Activated CD4-positive, alpha-beta memory T cell treated with anti-CD3 and anti-CD28 coated beads for 36 hours (primary cell): ENCODE data around the gene SNX8. TPM values are rescaled to one million over a fixed set of nuclear protein-coding genes. Genes with fewer than 3 reads are reported as not detected.
"Not testable (repeated sequence)": the region's sequence is repeated elsewhere in the genome, so short reads cannot be mapped to it uniquely, and the experiment has no call there.

Experiments
- CTCF ChIA-PET: fragments of 350-600 bp; sonication (Branson Sonifier 250); formaldehyde crosslinking; loops from one replicate; lab custom pipeline; 2021; ENCODE audit warnings: antibody characterized with exemption, inconsistent platforms; lab: Charles Lee
- POLR2A ChIA-PET: fragments of 350-600 bp; sonication (Branson Sonifier 250); formaldehyde crosslinking; loops from one replicate; lab custom pipeline; 2021; ENCODE audit warnings: antibody characterized with exemption; lab: Charles Lee
- DNase-seq: peaks from one replicate; pipeline ENCODE4 v3.0.0-alpha.2; 2020
- H3K27ac Mint-ChIP-seq: one replicate; pipeline ENCODE4 v1.8.0; 2021; ENCODE audit warnings: mixed read lengths
- H3K27me3 Mint-ChIP-seq: one replicate; pipeline ENCODE4 v1.8.0; 2021; ENCODE audit warnings: mixed read lengths
- H3K36me3 Mint-ChIP-seq: one replicate; pipeline ENCODE4 v1.8.0; 2021; ENCODE audit warnings: mixed read lengths
- H3K4me1 Mint-ChIP-seq: one replicate; pipeline ENCODE4 v1.8.0; 2021; ENCODE audit warnings: low read depth, mixed read lengths
- H3K4me3 Mint-ChIP-seq: one replicate; pipeline ENCODE4 v1.8.0; 2021; ENCODE audit warnings: mild to moderate bottlenecking, mixed read lengths
- H3K9me3 Mint-ChIP-seq: one replicate; pipeline ENCODE4 v1.8.0; 2021; ENCODE audit warnings: mixed read lengths
- intact Hi-C: fragments of 100-400 bp; cut with micrococcal nuclease; formaldehyde crosslinking; loops from one replicate; pipeline ENCODE4 v1.15.1; 2023
- total RNA-seq, 2 experiments: library from RNA; stranded (reverse); gene quantifications; one replicate each; pipeline ENCODE4 v1.2.3, GENCODE V29; 2021

The SNX8 gene
- total RNA-seq, 2 experiments from 2014 or later: 35.4 to 40.2 TPM

DNA sequence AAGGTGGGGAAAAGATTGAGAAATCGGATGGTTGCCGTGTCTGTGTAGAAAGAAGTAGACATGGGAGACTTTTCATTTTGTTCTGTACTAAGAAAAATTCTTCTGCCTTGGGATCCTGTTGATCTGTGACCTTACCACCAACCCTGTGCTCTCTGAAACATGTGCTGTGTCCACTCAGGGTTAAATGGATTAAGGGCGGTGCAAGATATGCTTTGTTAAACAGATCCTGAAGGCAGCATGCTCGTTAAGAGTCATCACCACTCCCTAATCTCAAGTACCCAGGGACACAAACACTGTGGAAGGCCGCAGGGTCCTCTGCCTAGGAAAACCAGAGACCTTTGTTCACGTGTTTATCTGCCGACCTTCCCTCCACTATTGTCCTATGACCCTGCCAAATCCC is 10.7 kb downstream of the SNX8 start:
- CTCF ChIA-PET, H3K9me3 Mint-ChIP-seq: not testable (repeated sequence)

DNA sequence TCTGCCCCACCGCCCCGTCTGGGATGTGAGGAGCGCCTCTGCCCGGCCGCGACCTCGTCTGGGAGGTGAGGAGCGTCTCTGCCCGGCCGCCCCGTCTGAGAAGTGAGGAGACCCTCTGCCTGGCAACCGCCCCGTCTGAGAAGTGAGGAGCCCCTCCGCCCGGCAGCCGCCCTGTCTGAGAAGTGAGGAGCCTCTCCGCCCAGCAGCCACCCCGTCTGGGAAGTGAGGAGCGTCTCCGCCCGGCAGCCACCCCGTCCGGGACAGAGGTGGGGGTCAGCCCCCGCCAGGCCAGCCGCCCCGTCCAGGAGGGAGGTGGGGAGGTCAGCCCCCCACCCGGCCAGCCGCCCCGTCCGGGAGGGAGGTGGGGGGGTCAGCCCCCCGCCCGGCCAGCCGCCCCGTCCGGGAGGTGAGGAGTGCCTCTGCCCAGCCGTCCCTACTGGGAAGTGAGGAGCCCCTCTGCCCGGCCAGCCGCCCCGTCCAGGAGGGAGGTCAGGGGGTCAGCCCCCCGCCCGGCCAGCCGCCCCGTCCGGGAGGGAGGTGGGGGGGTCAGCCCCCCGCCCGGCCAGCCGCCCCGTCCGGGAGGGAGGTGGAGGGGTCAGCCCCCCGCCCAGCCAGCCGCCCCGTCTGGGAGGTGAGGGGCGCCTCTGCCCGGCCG is 11.4 kb downstream of the SNX8 start:
- intact Hi-C loops, CTCF ChIA-PET, H3K4me3 Mint-ChIP-seq, DNase-seq, POLR2A ChIA-PET, H3K27me3 Mint-ChIP-seq, H3K27ac Mint-ChIP-seq, H3K36me3 Mint-ChIP-seq, H3K9me3 Mint-ChIP-seq: not testable (repeated sequence)
- H3K4me1 Mint-ChIP-seq: peaks cover 27% of the 10 kb centered on the region

More for the DNA sequence above, 10.7 kb downstream of the SNX8 start:
- H3K27me3 Mint-ChIP-seq, H3K4me3 Mint-ChIP-seq, intact Hi-C loops, POLR2A ChIA-PET, DNase-seq, H3K36me3 Mint-ChIP-seq, H3K27ac Mint-ChIP-seq: not testable (repeated sequence)
- peaks cover 27% of the 10 kb centered on the region for H3K4me1 Mint-ChIP-seq

DNA sequence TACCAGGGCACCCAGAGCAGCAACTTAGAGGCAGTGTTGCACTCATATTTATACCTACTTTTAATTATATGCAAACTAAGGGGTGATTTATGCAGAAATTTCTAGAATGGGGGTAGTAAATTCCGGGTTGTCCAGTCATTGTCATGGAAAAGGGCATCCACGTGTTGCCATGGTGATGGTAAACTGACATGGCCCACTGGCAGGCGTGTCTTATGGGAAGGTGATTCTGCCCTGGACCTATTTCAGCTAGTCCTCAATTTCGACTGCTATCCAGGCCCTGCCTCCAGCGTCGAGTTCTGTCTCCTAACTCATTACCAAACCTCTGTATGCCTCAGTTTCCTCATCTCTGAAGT is 12.8 kb downstream of the SNX8 start:
- no peak overlapping the region for H3K27ac Mint-ChIP-seq
- intact Hi-C loops: no loop called here
- ChIA-PET CTCF (no interaction called here), POLR2A (no interaction called here)
- no peak for DNase-seq
- H3K4me3 Mint-ChIP-seq: no peak overlapping the region
- no peaks in the 10 kb centered on the region for H3K27me3 Mint-ChIP-seq
- no peaks in the 10 kb centered on the region for H3K36me3 Mint-ChIP-seq
- no peaks in the 10 kb centered on the region for H3K9me3 Mint-ChIP-seq
- peaks cover 23% of the 10 kb centered on the region for H3K4me1 Mint-ChIP-seq

DNA sequence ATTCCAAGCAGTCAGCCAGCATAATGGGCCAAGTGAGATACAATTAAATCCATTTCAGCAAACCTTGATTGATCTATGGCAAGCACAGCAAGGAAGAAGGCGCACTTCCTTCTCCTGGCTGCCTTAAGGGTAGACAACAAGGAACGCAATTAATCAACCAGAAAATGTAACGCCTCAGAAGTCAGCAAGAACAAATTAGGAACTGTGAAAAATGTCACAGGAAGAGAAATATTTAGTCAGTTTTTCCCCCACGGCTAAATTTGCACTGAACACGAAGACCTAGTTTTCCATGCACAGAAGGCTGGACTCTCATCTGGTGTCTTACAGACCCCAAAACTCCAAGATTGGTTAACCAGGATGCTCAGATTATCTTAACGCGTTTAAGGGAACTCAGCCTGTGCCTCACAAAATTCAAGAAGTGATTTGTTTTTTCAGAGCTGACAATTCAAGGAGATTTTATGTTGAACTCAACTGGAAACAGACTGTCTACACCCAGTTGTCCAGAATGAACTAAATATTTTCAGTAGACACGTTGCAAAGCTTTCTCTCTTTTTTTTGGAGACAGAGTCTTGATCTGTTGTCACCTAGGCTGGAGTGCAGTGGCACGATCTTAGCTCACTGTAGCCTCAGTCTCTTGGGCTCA is 14.2 kb downstream of the SNX8 start:
- DNase-seq: no peak
- H3K27me3 Mint-ChIP-seq: no peaks in the 10 kb centered on the region
- peaks cover 23% of the 10 kb centered on the region for H3K4me1 Mint-ChIP-seq
- peak overlapping the region; percentile 42 for H3K27ac Mint-ChIP-seq
- POLR2A ChIA-PET: no interaction called here
- intact Hi-C loops: no loop called here
- CTCF ChIA-PET: interaction anchor here (0.6 kb wide), 1 partner anchor 213 kb away, joined by 3 read pairs; no protein-coding TSS in a partner anchor
- H3K9me3 Mint-ChIP-seq: no peaks in the 10 kb centered on the region
- H3K36me3 Mint-ChIP-seq: no peaks in the 10 kb centered on the region
- H3K4me3 Mint-ChIP-seq: no peak overlapping the region

DNA sequence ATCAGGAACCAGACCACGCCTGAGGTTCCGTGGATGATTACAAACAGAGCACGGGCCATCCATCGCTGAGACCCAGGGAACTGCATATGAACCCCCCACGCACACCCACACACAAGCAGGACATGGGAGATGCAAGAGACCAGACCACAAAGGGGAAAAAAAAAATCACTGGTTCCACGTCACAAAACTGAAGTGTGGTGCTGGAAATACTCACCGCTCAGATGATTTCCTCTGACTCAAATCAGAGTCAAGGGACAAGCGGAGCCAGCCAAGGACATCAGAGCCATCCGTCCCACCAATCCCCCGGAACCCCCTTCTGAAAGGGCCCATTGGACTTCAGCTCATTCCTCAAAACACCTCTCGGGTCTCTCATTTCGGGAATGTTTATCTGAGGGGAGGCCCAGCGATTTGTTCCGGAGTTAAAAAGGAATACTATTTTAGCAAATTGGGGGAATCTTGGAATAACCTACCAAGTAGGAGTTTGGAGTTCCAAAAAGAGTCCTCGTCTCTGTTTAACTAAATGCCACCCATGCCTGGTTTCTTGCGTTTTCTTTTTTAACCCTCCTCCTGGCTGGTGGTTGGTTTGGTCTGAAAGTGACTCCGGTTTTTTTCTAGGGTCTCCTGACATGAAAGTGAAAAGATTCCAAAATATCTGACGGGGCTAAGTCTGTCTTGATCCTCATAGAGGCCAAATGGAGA is 15.0 kb downstream of the SNX8 start:
- no peaks in the 10 kb centered on the region for H3K36me3 Mint-ChIP-seq
- H3K4me1 Mint-ChIP-seq: peaks cover 23% of the 10 kb centered on the region
- DNase-seq: peak; percentile 68
- POLR2A ChIA-PET: no interaction called here
- H3K27me3 Mint-ChIP-seq: no peaks in the 10 kb centered on the region
- CTCF ChIA-PET: no interaction called here
- no peaks in the 10 kb centered on the region for H3K9me3 Mint-ChIP-seq
- H3K4me3 Mint-ChIP-seq: no peak overlapping the region
- intact Hi-C loops: no loop called here
- peak overlapping the region; percentile 33 for H3K27ac Mint-ChIP-seq

DNA sequence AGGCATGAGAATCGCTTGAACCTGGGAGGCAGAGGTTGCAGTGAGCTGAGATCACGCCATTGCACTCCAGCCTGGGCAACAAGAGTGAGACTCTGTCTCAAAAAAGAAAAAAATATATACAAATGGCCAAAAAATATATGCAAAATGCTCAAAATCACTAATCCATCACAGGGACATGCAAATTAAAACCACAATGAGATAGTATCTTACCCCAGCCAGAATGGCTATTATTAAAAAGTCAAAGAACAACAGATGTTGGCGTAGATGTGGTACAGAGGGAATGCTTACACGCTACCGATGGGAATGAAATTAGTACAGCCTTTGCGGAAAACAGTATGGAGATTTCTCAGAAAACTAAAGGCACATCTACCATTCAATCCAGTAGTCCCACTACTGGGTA is 17.4 kb downstream of the SNX8 start:
- intact Hi-C loops: no loop called here
- no peak for DNase-seq
- ChIA-PET CTCF (no interaction called here), POLR2A (no interaction called here)
- Mint-ChIP-seq H3K4me1 (peaks cover 23% of the 10 kb centered on the region), H3K27me3 (no peaks in the 10 kb centered on the region), H3K9me3 (no peaks in the 10 kb centered on the region), H3K36me3 (no peaks in the 10 kb centered on the region), H3K4me3 (no peak overlapping the region), H3K27ac (no peak overlapping the region)

DNA sequence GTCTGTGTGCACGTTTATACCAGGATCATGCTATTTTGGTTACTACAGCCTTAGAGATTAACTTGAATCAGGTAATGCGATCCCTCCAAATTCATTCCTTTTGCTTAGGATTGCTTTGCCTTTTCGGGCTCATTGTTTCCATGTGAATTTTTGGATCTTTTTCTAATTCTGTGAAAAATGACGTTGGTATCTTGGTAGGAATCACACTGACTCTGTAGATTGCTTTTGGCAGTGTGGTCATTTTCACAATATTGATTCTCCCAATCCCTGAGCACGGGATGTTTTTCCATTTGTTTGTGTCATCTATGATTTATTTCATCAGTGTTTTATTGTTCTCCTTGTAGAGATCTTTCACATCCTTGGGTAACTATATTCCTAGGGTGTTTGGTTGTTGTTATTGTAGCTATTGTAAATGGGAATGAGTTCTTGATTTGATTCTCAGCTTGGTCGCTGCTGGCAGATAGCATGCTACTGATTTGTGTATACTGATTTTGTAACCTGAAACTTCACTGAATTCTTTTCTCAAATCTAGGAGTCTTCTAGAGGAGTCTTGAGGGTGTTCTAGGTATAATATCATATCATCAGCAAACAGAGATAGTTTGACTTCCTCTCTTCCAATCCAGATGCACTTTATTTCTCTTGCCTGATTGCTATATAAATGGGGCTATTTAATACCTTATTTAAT is 18.2 kb downstream of the SNX8 start:
- Mint-ChIP-seq H3K27ac (no peak overlapping the region), H3K4me1 (peaks cover 22% of the 10 kb centered on the region), H3K27me3 (no peaks in the 10 kb centered on the region), H3K9me3 (no peaks in the 10 kb centered on the region), H3K36me3 (no peaks in the 10 kb centered on the region), H3K4me3 (no peak overlapping the region)
- ChIA-PET POLR2A (no interaction called here), CTCF (no interaction called here)
- no peak for DNase-seq
- intact Hi-C loops: no loop called here

DNA sequence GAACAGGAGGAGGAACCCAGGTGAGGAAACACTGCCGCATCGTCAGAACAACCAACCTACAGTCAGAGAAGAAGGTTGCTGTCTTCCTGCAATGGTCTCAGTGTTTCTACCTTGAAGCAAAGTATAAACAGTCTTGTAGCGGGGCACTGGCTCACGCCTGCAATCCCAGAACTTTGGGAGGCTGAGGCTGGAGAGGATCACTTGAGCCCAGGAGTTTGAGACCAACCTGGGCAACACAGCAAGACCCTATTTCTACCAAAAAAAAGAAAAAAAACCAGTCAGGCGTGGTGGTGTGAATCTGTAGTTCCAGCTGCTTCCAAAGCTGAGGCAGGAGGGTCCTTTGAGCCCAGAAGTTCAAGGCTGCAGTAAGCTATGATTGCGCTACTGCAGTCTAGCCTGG is 23.4 kb downstream of the SNX8 start:
- no peaks in the 10 kb centered on the region for H3K9me3 Mint-ChIP-seq
- H3K27ac Mint-ChIP-seq: no peak overlapping the region
- intact Hi-C loops: no loop called here
- CTCF ChIA-PET: no interaction called here
- H3K4me1 Mint-ChIP-seq: no peaks in the 10 kb centered on the region
- peaks cover 2% of the 10 kb centered on the region for H3K36me3 Mint-ChIP-seq
- H3K27me3 Mint-ChIP-seq: no peaks in the 10 kb centered on the region
- POLR2A ChIA-PET: no interaction called here
- no peak overlapping the region for H3K4me3 Mint-ChIP-seq
- DNase-seq: no peak

DNA sequence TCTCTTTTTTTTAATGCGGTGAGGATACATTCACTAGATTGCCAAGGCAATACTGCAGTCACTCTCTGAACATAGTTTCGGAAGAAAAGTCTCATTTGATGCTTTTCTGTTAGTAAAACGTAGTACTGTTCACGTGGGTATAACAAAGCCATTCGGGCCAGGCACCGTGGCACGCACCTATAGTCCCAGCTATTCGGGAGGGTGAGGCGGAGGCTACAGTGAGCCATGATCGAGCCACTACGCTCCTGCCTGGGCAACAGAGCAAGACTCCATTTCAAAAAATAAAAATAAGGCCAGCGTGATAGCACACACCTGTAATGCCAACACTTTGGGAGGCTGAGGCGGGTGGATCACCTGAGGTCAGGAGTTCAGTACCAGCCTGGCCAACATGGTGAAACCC is 24.6 kb downstream of the SNX8 start:
- Mint-ChIP-seq H3K36me3 (peaks cover 2% of the 10 kb centered on the region), H3K27ac (no peak overlapping the region), H3K4me1 (no peaks in the 10 kb centered on the region), H3K27me3 (no peaks in the 10 kb centered on the region), H3K9me3 (no peaks in the 10 kb centered on the region), H3K4me3 (no peak overlapping the region)
- intact Hi-C loops: no loop called here
- no peak for DNase-seq
- CTCF ChIA-PET: interaction anchor here (0.6 kb wide), 1 partner anchor 9 kb away, joined by 5 read pairs; no protein-coding TSS in a partner anchor
- POLR2A ChIA-PET: no interaction called here

DNA sequence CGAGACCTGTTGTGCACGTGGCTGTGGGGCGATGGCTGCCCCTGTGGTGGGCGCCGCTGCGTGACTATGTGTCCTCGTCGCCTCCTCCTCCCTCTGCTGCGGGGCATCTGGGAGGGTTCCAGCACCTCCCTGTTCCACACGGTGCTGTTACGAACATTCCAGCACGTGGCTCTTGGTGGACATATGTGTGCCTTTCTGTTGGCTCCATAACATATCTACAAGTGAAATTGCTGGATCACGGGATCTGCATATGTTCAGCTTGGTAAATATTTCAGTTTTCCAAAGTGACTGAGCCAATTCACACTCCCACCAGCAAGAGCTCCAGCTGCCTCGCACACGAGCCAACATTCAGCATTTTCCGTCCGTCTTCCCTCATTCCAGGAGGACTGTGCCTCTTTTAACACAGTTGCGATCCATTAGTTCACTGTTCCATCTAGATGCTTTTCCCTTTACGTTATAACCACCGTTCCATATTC is 25.1 kb downstream of the SNX8 start:
- POLR2A ChIA-PET: no interaction called here
- H3K36me3 Mint-ChIP-seq: peaks cover 2% of the 10 kb centered on the region
- DNase-seq: no peak
- CTCF ChIA-PET: interaction anchor here (0.6 kb wide), 1 partner anchor 9 kb away, joined by 5 read pairs; no protein-coding TSS in a partner anchor
- H3K27me3 Mint-ChIP-seq: no peaks in the 10 kb centered on the region
- H3K4me1 Mint-ChIP-seq: no peaks in the 10 kb centered on the region
- no peaks in the 10 kb centered on the region for H3K9me3 Mint-ChIP-seq
- no peak overlapping the region for H3K4me3 Mint-ChIP-seq
- no peak overlapping the region for H3K27ac Mint-ChIP-seq
- intact Hi-C loops: no loop called here

DNA sequence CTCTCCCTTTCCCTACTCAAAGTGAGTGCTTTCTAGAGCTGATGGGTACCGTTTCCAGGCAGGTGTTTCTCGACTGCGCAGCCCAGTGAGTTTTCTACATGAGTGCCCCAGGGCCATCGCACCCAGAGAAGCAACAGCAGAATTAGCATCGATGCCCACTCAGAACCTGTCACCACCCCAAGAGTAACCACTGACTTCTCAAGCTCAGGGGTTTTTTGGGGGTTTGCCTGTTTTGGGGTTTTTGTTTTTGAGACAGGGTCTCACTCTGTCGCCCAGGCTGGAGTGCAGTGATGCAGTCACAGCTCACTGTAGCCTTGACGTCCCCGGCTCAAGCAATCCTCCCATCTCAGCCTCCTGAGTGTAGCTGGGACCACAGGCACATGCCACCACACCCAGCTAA is 25.7 kb downstream of the SNX8 start:
- intact Hi-C loops: no loop called here
- H3K36me3 Mint-ChIP-seq: peaks cover 2% of the 10 kb centered on the region
- H3K9me3 Mint-ChIP-seq: no peaks in the 10 kb centered on the region
- CTCF ChIA-PET: no interaction called here
- POLR2A ChIA-PET: no interaction called here
- no peaks in the 10 kb centered on the region for H3K27me3 Mint-ChIP-seq
- H3K4me3 Mint-ChIP-seq: no peak overlapping the region
- DNase-seq: no peak
- H3K27ac Mint-ChIP-seq: no peak overlapping the region
- H3K4me1 Mint-ChIP-seq: no peaks in the 10 kb centered on the region

DNA sequence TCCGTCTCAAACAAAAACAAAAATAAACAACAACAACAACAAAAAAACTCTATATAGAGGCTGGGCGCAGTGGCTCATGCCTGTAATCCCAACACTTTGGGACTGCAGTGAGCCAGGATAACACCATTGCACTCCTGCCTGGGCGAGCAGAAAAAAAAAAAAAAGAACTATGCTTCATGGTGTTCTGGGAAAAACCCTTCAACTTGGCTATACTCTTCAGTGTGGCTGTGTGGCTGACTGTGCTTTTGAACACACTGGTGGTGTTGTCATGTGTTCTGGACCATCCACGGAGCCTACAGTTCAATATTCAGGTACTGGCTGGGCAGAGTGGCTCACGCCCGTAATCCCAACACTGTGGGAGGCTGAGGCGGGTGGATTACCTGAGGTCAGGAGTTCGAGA is 26.5 kb downstream of the SNX8 start:
- peaks cover 2% of the 10 kb centered on the region for H3K36me3 Mint-ChIP-seq
- H3K9me3 Mint-ChIP-seq: no peaks in the 10 kb centered on the region
- no peak overlapping the region for H3K4me3 Mint-ChIP-seq
- ChIA-PET CTCF (no interaction called here), POLR2A (no interaction called here)
- DNase-seq: no peak
- H3K4me1 Mint-ChIP-seq: no peaks in the 10 kb centered on the region
- no peaks in the 10 kb centered on the region for H3K27me3 Mint-ChIP-seq
- intact Hi-C loops: no loop called here
- no peak overlapping the region for H3K27ac Mint-ChIP-seq
